Measurements from ENCODE around the gene KITLG.
"Not testable (repeated sequence)": the region's sequence is repeated elsewhere in the genome, so short reads cannot be mapped to it uniquely, and the experiment has no call there.

KITLG gene, protein sequence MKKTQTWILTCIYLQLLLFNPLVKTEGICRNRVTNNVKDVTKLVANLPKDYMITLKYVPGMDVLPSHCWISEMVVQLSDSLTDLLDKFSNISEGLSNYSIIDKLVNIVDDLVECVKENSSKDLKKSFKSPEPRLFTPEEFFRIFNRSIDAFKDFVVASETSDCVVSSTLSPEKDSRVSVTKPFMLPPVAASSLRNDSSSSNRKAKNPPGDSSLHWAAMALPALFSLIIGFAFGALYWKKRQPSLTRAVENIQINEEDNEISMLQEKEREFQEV

DNA sequence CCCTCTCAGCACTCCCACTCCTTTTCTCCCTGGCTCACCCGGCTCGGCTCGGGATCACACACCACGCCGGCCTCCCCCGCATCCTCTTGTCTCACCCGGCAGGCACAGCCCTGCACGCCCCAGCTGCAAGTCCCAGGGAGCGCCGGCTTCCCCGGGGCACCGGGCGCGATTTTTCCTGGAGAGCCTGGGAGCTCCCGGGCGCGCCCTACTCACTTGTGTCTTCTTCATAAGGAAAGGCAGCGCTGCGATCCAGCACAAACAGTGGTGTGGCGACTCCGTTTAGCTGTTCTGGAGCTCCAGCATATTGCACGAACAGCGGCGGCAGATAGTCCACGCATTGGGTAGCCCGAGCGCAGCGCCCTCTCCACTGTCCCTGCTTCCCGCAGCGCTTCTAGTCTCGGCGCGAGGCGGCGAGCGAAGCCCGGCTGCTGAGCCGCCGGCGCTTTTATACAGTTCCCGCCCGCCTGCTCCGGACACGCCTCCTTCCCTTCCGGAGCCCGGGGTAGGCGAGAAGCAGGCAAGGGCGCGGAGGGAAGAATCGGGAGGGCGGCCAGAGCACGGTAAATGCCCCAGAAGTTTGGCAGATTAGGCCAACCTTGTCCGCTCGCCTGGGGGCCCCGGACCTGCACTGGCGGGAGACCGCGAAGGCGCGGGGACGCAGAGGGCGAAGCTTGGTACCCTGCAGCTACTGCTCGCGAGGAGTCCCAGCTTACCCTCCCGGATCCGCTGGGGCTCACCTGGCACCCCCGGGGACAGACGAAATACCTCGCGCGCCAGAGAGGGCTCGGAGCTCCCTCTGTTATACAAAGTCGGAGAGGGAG lies at the start of gene KITLG:
Gene KITLG, minus strand, starts transcription at position 421 of the 821 bp plus-strand sequence. Its CDS starts 193 bp downstream, at position 228.
- no peak for DNase-seq

DNA sequence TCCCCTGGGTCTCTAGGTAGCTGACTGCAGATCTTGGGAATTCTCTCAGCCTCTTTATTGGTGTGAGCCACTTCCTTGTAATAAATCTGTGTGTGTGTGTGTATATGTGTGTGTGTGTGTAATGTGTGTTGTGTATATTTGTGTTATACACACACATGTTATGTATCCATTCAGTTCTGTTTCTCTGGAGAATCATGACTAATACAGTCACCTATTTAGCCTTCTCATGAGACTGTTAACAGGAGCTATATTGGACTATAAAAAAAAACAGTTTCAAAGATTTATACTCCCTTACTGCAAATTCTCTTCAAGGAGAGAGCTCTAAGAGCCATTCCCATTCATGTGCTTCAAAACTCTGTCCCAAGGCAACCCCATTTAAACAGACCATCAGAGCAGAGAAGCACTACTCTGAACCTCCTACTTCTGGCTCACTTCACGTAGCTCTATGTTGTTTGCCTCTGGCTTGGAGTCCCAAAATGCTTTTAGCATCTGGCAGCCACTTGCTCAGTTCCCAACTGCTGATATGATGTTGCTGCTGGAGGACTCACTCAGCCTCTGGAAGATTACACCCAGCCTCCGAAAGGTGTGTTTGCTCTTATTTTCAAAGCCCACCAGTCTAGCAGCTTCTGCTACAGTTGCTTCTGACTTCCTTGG lies 48.7 kb upstream of the KITLG start:
- DNase-seq: no peak

DNA sequence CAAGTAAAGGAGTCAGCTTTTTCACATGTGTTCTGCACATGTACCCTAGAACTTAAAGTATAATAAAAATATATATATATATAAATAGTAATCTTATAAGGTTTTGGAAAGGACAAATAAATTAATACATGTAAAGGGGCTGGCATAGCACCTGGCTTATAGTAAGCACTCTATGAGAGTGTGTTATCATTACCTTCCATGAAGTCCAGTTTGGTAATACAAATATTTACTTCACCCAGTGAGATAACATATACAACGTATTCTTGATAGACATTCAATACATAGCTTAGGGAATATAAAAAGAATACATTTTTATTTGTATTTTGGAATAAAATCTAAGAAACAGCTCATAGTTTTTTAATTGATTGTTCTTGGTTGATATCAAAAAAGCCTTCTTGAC lies 47.8 kb upstream of the KITLG start:
- not testable (repeated sequence) for DNase-seq

DNA sequence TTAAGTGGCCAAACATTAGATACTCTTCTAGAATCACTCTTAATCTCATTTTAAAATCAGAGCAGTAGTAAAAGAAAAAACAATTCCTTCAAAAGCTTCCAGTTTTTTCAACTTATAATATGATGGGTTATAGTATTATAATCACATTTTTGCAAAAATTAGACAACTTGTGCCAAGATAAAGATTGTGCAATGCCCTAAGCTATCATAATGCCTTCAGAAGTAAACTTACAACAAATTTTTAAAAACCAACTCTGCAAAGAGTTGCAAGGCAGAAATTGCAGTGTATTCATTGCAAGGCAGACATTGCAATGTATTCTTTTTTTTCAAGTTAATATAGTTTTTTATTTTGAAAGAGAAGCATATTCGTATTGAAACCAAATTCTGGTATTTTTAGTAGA lies 47.2 kb upstream of the KITLG start:
- no peak for DNase-seq

DNA sequence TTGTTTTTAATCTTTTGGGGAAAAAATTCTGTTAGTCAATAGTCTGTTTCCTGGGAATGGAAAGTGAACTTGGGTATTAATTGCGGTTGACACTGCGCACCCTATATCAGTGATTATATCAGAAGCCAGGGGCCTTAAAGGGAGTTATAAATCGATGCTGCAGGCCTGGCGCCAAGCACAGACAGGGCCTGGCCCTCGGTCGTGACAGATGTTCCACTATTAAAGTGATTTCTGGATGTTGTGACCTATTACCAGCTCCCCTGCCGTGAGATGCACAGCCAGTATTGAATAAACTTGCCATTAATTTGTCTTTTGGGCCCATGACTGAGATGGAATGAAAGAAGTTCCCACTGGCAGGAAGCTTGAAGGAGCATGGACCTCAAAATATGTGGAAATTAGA lies 45.1 kb upstream of the KITLG start:
- DNase-seq: no peak

DNA sequence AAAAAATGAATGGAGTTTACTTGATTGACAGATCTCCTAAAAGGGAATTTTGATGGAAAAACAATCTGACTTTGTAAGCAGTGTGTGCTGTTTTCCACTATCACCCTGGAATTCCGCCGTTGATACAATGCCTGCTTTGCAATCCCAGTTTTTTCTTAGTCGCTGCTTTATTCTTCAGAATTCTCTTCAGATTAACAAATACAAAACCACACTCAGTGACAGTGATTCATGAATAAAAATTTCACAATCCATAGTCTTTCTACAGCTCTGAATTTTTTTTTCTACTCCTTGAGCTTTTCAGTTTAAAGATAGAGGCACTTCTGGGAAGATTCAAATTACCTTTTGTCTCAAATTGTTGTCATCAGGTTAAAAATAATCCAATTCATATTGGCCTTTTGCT lies 44.6 kb upstream of the KITLG start:
- no peak for DNase-seq

DNA sequence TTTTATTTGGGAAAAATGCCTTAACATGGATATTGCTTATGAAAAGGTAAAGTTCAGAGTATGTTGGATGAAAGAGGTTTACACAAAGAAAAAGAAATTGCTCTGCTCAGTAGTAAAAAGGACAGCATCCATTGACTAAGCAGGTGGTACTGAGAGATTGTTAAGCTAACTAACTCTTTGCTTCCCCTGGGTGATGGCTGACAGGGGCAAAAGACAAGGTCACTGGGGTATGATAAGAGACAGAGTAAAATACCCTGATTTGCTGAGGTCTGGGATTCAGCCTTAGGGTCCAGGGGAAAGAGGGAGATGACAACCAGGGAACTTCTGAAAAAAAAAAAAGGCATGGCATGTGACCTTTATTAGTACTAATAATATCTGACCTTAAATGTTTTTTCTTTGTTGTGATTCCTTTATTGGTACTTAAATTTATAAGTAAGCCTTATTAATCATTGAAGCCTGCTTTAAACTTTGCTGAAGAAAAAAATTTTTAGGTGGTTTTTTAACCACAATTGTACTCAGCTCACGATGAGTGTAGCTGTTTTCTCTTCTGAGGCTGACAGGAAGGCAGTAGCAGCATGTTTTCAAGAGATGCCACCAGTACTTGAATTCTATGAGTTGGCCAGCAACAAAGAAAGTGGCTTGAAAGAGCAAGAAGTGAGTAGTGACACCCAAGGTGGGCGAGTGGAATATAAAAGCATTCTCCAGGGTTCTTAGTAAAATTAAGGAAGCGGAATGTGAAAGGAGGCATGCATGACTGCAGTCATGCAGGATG lies 43.7 kb upstream of the KITLG start:
- DNase-seq: no peak

DNA sequence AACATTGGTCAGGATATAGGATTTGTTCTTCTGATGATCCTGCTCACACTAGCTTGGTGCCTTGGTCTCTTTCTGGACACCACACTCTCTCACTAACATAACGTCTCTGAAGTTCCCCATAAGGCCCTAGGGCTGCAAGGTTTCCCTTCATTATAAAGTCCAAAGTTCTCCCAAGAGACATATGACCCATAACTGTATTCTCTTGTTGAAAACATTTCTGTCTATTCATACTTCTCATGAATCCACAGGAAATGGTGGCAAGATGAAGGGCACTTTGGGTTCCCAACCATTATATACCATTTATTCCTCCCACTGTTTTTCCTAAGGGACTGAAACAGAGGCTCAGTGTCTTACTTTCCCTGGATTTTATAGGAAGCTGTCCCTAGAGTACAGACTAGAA lies 37.1 kb upstream of the KITLG start:
- no peak for DNase-seq

DNA sequence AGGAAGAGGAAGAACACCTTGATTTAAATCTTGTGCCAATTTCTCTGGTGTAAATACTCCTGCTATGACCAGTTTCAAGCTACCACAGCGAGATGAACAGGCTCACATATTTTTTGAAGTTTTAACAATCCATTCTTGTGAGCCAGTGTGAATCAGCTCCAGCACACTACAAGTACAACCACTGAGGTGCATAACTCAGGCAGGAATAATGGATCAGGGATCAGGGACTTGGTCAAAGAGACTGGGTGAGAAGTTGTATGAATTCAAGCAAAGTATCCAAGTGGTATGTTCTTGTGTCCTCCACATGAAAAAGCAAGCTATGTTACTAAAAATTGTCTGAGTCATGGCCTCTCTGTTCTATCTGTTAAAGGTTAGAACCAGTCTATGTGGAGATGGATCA lies 35.2 kb upstream of the KITLG start:
- DNase-seq: no peak

DNA sequence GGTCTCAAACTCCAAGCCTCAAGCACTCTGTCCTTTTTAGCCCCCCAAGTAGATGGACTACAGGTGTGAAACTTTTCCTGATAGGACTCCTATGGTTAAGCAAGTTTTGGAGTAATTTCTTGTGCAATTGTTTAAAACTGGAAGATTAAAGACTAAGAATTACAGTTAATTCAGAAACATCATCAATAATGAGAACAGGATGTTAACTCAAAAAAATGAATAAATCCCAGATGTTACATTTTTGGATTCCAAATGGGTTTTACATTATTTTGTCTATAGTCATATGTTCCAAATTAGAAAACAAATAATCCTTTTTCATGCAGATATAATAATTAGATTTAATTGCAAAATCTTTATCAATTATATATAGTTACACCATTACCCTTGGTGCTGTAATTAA lies 24.4 kb upstream of the KITLG start:
- DNase-seq: no peak

DNA sequence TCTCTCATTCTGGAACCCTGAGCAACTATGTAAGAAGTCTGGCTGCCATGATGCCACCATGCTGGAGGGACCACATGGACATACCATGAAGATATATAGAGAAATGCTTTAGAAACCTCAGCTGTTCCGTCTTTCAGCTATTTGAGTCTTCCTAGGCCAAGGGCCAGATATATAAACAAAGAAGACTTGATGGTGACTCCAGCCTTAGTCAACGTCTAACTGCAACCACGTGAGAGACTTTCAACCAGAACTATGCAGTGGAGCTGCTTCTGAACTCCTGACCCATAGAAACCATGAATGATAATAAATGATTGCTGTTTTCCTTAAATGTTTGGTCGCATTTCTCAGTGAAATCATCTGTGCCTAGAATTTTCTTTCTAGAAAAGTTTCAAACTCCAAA lies 20.0 kb upstream of the KITLG start:
- no peak for DNase-seq

DNA sequence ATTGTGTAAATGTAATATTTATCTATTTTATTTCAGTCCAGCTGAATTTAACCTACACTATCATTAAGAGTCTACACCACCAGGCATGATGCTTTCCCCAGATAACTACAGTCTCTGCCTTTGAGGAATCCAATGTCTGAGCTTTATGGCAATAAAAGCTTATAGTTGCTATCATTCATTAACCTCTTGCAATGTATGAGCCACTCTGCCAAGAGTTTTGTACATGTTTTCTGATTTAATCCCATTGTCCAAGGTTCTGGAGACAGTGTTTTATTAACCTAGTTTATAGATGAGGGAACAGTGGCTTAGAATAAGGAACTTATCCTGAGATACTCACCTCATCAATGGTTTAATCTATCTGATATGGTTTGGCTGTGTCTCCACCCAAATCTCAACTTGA lies 17.1 kb upstream of the KITLG start:
- no peak for DNase-seq

DNA sequence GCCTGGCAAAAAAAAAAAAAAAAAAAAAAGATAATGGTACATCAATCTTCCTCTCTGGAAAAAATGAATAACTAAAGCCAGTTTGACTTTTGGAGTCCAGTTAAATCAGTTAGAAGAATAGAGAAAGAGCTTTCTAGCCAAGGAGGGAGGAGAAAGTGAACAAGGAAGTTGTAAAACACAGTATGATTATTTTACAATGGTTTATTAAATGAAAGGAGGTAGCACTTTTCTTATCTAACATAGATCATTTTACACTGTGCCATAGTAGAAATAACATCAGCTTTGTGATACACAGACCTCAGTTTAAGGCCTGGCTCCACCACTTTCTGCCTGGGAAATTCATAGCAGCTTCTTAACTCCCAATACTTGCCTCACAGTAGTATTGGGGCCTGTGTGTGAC lies 15.4 kb upstream of the KITLG start:
- no peak for DNase-seq

DNA sequence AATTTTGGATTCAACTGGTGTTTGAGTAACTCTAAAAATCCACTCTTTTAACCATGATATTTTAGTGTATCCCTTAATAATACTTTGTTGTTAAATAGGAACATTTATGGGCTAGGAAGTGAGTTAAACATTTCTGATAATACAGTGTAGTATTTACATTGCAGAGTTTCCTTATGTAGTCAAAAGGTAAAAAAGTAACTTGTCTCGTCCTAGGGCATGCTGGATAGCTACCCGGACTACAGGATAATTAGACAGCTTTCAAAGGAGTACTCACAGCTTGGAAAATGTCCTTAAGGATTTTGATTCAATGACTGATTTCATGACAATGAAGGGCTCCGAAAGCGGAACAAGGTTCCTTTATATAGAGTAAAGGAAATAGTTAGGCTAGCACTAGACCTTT lies 14.5 kb upstream of the KITLG start:
- no peak for DNase-seq

DNA sequence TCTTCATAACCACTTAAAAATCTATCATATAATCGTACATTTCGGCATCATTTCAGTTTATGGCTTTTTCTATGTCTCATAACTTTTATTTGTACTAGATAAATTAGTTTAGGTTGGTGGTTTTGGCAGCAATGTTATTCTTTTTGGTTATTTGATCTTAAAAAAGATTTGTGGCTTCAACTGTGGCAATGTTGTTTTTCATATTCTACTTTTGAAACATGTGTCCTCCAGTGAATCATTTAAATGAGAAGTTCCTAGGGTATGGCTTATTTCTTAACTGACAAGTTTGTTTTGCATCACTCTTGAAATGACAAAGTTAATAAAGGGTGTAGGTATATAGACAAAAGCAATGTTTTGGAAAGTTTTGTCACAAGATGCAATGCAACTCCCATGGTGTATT lies 11.1 kb upstream of the KITLG start:
- DNase-seq: no peak

DNA sequence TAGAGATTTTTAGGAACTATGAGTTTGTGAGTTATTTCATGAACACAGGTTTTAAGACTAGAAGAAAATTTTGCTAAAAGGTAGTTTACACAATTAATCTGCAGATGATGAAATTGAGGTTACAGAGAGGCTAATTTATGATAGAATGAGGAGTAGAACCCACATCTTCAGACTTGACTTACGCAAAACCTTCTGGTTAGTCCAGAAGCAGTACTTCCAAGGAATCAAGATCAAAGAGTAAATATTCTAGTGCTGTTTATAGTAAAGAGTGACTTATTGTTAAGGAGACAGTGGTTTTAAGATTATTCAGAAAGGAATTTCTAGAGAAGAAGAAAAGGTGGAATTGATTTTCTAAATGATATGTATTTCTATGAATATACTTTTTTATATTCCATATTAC lies 10.6 kb upstream of the KITLG start:
- DNase-seq: no peak

DNA sequence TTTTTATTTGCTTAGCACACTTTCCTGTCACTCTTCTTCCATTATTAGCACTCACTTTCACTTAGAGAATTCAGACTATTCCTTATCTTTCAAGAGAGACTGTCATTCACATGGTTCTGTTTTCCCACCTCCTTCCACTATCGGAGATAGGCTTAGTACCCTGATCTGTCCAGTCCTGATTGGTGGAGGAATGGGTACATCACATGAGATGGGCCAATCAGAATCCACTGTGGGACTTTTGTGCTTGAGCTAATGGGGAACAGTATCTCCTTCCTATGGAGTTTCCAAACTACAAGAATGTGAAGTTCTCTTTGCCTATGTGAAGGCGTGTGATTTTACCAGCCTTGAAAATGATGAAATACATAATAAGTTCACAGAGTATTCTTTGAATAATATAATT lies 4.8 kb upstream of the KITLG start:
- no peak for DNase-seq

DNA sequence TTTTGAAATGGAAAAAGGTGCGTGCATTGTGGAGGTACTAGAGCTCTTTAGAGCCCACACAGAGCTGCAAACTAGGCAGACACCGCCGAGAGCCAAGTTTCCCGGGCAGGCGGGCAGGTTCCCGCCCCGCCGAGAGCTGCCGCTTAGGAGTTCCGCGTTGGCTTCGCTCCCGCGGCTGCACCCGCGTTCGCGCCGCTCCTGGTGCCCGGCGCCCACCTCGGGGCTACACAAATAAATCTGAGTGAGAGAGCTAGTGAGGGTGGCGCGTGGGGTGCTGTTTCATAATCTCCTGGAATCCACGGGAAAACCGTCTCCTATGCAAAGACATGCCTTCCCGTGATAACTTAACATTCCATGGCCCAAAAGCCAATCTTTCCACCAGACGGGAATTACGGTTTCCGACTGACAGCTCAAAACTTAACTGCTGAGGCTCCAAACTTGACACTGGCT lies 645 bp downstream of the KITLG start:
- no peak for DNase-seq

DNA sequence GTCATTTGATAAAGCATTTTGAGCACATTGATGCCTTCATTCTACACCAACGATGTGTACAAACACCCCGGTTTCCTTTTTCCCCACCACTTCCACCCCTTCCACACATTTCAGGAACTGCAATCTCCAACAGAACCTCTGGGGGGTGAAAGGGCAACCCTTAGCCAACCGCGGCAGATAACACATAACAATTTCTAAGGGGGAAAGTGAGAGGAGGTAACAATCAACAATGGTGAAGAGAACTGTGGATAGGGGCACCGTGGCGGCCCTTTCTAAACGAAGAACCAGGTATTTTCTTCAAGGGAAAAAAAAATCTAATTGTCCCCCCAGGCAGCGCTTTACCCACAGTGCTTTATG lies 1.1 kb downstream of the KITLG start:
- no peak for DNase-seq

DNA sequence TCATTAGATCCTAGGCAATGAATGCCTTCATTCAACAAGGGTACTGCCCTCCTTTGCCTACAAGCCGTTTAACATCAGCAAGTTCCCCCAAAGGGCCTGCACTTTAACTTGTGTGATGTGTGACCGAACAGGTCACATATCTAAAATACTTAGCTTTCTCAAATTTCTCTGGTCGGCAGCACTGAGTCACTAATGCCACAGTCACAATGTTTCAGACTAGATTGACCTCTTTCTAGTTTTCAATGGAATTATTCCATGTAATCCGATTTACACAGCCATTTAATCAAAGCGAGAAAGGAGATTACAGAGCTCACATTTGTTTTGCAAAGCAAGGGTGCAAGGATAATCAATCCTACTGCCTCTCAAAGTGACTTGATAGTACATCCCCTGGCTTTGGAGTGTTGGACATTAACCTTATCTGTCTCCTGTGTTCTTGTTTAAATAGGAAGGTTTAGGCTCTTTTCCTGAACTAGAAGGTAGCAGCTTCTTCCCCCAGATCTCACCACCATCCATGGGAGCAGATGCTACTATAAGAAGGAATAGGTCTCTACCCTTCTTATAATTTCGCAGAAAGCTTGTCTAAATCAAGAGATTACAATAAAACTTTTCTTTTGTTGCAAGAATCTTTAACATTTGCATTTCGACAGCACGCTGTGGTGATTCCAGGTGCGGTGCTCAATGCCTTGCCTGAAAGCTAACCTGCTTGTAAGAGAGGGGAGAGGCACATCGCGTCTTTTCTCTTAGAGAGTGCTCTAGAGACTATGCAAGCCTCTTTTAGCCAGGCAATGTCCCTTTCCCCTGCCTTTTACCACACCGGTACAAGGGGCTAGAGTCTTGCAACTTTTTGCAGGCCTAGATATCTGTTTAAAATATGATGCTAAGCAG lies 1.8 kb downstream of the KITLG start:
- no peak for DNase-seq

DNA sequence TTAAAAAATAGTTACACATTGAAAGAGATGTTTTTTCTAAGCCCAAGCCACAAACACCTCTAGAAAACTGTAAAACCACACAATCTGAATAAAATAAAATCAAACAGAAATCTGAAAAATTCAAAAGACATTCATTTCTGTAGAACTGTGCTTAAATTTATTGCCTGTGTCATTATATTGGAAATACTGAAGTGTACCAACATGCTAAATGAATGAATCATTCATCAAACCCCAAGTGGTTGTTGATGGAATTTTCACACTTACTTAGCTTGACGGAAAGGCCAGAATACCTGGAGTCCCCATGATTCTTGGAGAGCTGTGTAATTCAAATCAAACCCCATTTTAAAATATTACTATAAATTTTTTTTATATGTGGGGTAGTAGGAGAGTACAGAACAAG lies 2.7 kb downstream of the KITLG start:
- no peak for DNase-seq

DNA sequence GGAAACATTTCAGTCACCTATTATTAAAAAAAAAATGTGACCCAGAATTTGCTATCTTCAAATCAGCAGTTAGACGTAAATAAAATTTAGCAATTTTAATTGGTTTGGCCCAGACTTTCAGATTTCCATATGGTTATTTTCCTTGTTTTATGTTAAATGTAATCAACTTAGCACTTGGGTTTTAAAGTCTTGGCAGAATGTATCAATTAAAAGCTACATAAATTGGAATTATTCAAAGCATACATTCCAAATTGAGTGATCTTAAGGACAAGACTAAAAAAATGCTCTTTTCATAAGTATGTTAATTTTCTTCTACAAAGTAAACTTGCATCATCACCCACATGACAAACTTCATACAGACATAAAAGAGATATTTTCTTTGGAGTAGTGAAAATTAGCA lies 3.4 kb downstream of the KITLG start:
- DNase-seq: no peak

Data from CD4-positive, alpha-beta T cell treated with Interferon gamma for 1 hour (primary cell).